CD4-positive, alpha-beta T cell treated with Interleukin-15 for 1 hour (primary cell): ENCODE measurements around the gene HAUS1.
"Not testable (repeated sequence)": the region's sequence is repeated elsewhere in the genome, so short reads cannot be mapped to it uniquely, and the experiment has no call there.

Experiments
- DNase-seq: peaks from one replicate; pipeline ENCODE4 v3.0.0-alpha.2; 2020

Gene HAUS1

DNA sequence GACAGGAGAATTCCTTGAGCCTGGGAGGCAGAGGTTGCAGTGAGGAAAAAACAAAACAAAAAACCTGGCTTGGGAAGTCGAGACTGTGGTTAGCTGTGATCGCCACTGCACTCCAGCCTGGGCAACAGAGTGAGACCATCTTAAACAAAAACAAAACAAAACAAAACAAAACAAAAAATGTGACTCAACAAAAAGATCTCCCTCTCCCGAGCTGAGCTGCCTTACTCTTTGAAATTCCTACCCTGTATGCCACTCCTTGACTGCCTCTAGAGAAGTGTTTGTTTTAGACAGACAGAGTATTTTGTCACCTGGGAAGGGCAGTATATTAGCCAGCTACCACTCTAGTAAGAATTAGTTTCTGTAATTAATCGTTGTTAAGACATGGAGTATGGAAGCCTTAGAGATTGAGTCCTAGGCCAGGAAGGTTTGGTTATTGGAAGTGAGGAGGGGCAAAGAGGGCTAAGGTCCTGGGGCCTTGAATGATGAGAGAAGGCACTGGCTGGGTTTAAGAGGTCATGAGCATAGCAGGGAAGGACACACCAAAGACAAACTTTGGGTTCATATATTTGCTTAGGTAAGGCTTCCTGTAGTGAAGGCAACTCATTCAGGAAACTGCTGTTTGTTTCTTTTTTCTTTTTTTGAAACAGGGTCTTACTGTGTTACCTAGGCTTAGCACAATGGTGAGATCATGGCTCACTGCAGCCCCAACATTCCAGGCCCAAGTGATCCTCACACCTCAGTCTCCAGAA, 56.0 kb downstream of the HAUS1 start:
- DNase-seq, result no peak

DNA sequence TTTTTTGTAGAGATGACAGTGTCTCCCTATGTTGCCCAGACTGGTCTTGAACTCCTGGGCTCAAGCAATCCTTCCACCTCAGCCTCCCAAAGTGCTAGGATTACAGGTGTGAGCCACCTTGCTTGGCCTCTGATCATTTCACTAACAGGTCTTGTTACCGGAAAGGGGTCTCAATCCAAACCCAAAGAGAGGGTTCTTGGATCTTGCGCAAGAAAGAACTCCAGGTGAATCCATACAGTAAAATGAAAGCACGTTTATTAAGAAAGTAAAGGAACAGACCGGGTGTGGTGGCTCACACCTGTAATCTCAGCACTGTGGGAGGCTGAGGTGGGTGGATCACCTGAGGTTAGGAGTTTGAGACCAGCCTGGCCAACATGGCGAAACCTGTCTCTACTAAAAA, 56.7 kb downstream of the HAUS1 start:
- DNase-seq, result not testable (repeated sequence)

DNA sequence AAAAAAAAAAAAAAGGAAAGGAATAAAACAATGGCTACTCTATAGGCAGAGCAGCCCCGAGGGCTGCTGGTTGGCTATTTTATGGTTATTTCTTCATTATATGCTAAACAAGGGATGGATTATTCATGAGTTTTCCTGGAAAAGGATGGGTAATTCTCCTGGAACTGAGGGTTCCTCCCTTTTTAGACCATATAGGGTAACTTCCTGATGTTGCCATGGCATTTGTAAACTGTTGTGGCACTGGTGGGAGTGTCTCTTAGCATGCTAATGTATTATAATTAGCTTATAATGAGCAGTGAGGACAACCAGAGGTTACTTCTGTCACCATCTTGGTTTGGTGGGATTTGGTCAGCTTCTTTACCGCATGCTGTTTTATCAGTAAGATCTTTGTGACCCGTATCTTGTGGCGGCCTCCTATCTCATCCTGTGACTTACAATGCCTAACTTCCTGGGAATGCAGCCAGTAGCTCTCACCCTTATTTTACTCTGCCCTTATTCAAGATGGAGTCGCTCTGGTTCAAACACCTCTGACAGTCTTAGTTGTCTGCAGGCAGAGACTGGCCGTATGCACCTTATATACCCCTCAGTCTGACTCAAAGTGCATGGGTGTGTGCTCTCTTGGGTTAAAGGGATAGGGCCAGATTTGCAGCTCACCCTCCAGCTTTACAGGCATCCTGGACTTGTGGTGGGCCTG, 57.7 kb downstream of the HAUS1 start:
- DNase-seq, result no peak

DNA sequence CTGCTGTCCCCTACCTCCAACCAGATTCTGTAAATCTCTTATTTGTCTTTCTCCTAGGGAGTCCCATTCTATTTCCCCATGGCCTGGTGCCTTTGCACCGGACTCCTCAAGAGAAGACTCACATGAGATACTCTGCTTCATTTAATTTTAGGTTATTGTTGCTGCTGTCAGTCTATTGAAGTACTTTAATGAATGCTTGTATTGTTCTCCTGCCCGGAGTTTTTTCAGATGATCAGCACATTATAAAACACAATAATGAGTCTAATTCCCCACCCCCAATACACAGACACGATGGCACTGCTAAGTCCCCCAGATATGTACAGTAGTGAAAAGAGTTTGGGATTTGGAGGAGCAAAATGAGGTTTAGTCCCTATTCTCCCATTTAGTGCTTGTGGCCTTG, 58.9 kb downstream of the HAUS1 start:
- DNase-seq, result no peak

DNA sequence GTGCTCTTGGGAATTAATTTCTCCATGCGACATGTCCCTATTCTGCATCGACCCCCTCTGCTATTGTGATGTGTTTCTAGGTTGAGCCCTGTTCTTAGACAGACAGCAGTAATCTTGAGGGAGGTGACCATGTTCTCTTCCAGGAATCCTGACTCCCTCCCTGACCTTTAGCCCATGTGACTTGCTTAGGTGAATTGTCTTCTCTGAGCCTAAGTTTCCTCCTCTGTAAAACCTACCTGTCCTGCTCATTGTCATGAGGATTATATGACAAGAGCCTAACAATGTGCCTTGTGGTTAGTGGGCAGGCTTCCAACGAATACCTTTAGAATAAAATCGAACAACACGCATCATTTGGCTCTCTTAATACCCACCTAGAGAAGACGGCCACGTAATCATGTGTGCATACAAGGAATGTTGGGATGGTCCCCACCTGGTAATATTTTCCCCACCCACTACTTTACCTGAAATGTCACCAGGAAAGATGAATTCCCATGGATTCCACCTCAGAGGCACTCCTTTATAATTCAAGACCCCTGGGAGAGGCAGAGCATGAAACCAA, 59.8 kb downstream of the HAUS1 start:
- no peak for DNase-seq

DNA sequence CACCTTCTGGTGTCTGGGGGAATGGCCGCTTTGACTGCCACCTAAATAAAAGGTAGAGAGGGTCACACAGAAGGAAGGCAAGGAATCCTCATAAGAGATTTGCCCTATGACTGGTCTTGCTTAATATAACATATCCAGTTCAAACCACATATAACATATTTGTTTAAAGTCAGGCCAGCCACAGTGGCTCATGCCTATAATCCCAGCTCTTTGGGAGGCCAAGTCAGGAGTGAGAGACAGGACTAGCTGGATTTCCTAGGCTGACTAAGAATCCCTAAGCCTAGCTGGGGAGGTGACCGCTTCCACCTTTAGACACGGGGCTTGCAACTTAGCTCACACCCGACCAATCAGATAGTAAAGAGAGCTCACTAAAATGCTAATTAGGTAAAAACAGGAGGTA, 60.3 kb downstream of the HAUS1 start:
- DNase-seq, result not testable (repeated sequence)

DNA sequence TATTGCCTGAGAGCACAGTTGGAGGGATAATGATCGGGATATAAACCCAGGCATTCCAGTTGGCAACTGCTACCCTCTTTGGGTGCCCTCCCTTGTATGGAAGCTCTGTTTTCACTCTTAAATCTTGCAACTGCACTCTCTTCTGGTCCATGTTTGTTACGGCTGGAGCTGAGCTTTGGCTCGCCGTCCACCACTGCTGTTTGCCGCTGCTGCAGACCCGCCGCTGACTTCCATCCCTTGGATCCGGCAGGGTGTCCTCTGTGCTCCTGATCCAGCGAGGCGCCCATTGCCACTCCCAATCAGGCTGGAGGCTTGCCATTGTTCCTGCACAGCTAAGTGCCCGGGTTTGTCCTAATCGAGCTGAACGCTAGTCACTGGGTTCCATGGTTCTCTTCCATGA, 60.7 kb downstream of the HAUS1 start:
- DNase-seq, result no peak

DNA sequence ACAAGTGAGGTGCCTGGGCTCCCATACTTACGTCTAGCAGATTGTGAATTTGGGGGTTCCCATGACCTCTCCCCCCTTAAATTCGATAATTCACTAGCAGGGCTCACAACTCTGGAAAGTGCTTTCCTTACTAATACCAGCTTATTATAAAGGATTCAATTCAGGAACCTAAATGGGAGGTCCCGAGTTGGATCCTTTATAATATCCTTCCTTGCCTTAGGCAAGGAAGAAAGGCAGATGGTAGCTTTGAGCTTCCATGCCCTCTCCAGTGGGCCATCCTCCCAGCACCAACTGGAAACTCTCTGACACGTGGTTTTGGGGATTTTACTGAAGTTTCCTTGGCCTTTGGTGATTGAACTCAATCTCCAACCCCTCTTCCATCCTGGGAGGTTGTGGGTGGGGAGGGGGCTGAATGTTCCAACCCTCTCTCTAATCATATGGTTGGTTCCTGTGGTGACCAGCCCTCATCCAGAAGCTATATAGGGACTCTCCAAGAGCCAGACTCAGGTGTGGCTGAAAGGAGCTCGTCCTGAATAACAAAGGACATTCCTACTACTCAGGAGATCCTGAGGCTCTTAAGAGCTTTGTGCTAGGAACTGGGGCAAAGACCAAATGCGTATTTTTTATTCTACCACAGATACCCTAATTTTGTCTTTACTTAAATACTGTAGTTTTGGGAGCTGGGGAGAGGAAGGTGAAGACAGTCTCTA, 62.2 kb downstream of the HAUS1 start:
- no peak for DNase-seq

DNA sequence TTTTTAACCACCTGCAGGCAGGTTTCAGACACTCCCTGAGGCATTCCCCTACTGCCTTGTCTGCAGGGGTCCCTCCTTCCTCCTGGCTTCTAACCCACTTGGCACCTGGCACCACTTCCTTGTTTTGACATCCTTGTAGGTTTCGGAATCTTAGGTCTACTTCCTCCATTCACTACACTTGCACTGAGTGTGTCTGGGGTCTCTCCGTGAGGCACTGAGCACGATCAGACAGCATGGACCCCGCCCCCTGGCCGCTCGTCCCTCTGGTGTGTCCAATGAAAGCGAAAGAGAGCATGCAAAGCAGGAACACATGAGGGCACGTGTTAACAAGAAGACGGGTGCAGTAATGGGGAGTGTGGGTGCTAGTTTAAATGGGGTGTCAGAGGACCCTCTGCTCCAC, 63.8 kb downstream of the HAUS1 start:
- peak; percentile 79 for DNase-seq

DNA sequence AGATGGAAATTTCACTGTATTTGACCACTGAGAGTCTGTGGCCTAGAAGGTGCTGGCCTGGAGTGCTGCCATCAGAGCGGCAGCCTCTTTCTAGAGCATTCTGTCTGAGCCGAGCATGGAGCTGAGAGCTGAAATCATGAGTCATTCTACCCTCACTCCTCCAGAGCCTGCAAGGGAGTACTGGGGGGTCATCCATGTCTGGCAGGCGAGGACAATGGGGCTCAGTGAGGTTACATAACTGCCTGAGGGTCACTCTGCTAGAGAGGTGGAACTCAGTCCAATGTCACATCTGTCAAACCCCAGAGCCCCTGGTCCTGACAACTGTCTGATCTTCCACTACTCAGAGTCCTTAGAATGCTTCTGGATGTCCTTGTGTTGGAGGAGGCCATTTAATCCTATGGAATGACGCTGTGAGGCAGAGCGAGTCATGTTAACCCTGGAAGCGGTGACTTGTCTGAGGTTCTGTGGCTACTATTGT, 65.3 kb downstream of the HAUS1 start:
- no peak for DNase-seq

DNA sequence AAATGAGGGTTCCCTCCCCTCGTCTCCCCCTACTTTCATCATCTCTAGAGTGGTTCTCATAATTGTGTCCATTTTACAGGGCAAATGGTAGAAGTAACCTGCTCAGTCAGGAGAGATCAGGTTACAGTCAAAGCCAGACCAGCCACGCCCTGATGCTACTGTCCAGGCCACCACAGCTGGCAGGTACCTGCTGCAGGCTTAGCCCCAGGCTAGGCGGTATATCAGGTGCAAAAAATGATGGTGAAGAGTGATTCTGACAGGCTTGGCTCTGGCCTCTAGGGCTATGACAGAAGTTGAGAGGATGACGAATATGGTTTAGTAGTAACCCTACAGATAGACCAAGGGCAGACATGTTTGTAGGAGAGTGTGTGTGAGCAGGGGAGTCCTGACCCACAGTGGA, 67.1 kb downstream of the HAUS1 start:
- DNase-seq, result no peak

DNA sequence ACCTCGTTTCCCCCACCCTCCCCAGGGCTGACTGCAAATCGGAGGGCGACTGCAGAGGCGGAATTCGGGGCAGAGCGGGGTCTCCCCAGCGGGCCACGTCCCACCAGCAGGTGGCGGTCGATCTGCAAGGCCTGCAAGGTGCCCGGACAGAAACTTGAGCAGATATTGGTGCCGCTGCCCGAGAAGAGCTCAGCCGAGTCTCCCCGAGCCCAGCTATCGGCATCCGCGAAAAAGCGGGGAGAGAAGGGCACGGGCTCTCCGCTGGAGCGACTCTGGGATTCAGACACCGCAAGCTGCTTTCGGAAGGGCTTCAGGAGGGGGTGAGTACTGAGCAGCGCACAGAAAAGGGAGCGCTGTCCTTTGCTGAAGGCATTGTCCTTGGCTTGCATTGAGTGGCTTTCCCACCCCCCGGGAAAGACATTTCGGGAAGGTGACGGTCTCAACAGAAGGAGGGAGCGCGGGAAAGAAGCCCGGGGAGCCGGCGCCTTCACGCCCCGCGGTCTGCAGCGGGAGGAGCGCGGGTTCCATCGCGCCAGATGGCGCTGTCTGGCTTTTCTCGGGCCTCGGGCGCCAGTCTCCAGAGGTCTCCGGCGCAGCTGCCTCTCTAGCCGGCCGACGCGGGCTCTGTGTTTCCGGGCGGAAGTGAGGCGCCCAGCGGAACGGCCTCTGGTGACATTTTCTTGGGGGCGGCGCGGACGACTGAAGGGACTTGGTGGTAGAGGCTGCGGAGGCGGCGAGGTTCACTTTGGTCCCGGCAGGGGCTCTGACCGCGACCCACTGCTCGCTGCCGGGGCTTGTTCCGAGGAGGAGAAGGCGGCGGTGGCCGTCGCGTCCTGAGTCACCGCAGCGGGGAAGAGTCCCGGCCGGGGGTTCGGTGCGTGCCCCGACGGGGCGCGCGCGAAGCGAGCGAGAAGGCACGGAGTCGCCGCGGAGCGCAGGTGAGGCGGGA, 69.5 kb downstream of the HAUS1 start:
- DNase-seq, result peak; percentile 94

DNA sequence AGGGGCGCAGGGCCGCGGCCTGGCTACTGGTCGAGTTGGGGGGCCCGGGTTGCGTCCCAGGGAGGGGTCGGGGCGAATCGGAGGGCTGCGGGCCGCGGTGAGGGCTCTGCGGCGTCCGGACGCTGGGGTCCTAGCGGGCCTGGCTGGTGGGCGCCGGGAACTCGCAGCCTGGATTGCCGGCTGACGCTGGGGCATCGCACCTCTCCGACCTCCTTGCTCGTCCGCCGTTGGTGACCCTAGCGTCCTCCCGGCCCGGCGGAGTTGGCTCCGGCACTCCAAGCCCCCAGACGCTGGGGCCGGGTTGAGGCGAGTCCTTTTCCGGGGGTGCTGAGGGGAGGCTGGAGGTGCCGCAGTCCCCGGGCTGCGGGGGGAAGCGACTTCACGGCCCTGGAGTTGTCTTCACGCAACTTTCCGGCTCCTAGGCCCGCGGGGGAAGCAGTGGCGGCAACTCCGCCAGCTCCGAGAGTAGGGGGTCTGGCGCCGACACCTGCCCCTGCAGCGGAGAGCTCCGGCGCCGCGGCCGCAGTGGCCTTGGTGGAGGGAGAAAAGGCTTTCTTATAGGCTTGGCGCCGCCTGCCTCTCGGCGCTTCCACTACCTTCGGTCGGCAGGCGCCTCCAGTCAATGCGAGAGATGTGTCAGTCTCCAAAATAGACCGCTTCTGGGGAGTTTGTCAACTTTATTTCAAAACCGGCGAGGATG, 70.3 kb downstream of the HAUS1 start:
- no peak for DNase-seq

DNA sequence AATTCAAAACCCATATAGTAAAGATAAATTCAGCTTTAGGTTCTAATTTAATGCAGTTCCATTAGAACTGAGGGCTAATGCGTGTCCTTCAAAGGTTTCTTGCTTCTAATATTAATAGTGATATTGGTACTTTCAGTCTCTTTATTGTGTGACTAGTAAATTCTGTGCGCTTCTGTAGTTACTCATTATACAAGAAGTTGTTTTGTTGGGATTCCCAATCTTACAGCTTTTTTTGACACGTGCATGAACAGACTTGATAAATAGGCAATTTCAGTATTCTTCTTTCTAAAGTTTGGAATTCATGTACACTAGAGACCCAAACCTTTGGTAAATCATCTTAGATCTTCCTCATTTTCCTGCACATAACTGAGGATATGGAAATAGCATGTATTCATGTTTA, 71.8 kb downstream of the HAUS1 start:
- no peak for DNase-seq
